ES-I3 (cell line): ENCODE measurements around the gene RBM22.

Experiments used
- H3K36me3 ChIP-seq: 2 replicates; pipeline ENCODE4 v1.6.1; 2013; ENCODE audit warnings: mild to moderate bottlenecking, low read length, control low read depth, moderate library complexity; ENCODE audit not compliant: insufficient read depth
- H3K4me1 ChIP-seq: 2 replicates; pipeline ENCODE4 v1.6.1; 2013; ENCODE audit warnings: mild to moderate bottlenecking, control low read depth, low read length; ENCODE audit not compliant: insufficient read depth
- H3K9ac ChIP-seq: 2 replicates; pipeline ENCODE4 v1.6.1; 2013; ENCODE audit warnings: low read depth, mild to moderate bottlenecking, low read length, moderate library complexity
- H3K9me3 ChIP-seq: 2 replicates; pipeline ENCODE4 v1.6.1; 2013; ENCODE audit warnings: mild to moderate bottlenecking, low read length, moderate library complexity; ENCODE audit not compliant: control insufficient read depth, insufficient read depth

Gene RBM22

DNA sequence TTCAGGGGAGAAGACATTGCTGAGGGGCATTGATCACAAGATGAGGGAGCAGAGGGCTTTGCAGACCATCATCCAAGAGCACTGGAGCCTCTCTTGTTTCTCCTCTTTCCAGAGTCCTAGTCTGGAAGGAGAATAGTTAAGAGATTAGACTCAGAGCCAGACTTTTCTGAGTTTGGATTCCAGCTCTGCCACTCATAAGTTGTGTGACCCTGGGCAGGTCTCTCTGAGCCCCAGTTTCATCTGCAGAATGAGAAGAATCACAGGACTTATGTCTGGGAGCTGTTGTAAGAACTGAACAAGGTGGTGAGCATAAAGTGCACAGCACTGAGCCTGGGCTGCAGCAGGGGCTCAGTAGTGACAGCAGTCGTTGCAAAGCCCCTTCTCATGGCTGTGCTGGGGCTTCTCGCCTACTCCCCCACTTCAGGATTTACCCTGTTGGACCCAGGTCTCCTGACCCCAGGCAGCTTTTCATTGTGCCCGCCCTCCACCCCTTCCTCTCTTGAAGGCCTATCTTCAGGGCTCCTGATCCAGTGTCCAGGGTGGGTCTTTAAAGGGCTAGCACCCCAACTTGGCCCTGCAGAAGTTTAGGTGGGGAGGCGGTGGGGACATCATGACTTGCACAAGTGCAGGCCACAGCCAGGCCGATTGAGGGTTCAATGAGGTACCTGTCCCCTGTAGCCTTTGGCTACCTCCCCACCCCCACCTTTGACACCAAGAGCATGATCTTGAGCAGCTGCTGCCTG, 58.9 kb downstream of the RBM22 start:
- Histone ChIP-seq H3K36me3 (no peaks in the 10 kb centered on the region), H3K4me1 (peaks cover 61% of the 10 kb centered on the region), H3K9ac (no peak overlapping the region), H3K9me3 (no peaks in the 10 kb centered on the region)

DNA sequence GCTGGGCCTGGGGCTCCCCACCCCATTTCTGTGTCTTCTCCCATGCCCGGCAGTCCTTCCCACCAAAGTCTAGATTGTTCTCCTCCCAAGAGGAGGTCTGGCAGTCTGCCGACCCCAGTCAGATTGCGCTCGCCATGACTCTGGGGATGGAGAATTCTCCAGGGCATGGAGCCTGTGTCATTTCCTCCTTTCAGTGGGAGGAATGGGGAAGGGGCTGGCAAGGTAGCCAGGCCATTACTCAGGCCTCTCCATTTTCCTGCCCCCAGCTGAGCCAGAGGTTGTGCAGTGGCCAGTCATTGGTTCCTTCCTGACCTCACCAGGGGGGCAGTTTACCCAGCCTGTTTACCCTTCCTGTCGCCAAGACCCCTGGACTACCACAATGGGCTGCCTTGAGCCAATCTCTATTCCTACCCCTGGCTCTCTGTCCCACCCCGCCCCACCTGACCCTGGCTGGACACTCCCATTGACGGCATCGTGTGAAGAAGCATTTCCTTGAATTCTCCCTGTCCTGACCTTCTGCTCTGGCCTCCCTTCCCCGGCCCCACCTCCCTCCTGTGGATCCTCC, 59.8 kb downstream of the RBM22 start:
- Histone ChIP-seq H3K9ac (no peak overlapping the region), H3K36me3 (no peaks in the 10 kb centered on the region), H3K4me1 (peaks cover 61% of the 10 kb centered on the region), H3K9me3 (no peaks in the 10 kb centered on the region)
